K562 (cell line): ENCODE data around the gene FASN.
A peak's percentile ranks its signal among the peaks of the same experiment; 100 is the strongest.

ENCODE experiments used
- CTCF ChIP-seq, 3 experiments: IDR thresholded peaks in 2 of 3; conservative IDR thresholded peaks in 1 of 3; 2 replicates each; pipeline ENCODE4 v1.5.1; 2011 to 2012; ENCODE audit warnings: low read length in 3 of 3, mild to moderate bottlenecking in 3 of 3, control low read depth in 2 of 3, improper control_type of control experiment in 1 of 3, inconsistent platforms in 1 of 3, low read depth in 1 of 3, mixed read lengths in 1 of 3, moderate library complexity in 1 of 3; ENCODE audit not compliant: insufficient read depth in 2 of 3
- MYNN ChIP-seq, 2 experiments: sonication (generic); formaldehyde crosslinking in 1 of 2; IDR thresholded peaks; 2 replicates each; pipeline versions ENCODE4 v1.5.0 to v1.6.1; 2016 to 2020; ENCODE audit warnings: antibody characterized with exemption in 1 of 2, missing genetic modification reagents in 1 of 2
- RB1 ChIP-seq: fragments of 450-650 bp; IDR thresholded peaks from 2 replicates; pipeline ENCODE4 v1.6.1; 2017; ENCODE audit warnings: low read depth, mild to moderate bottlenecking
- SMC3 ChIP-seq: conservative IDR thresholded peaks from 2 replicates; pipeline ENCODE4 v1.6.1; 2011; ENCODE audit warnings: low read depth, low read length, improper control_type of control experiment; ENCODE audit not compliant: insufficient read depth
- TCF3 ChIP-seq: sonication (generic); formaldehyde crosslinking; IDR thresholded peaks from 2 replicates; pipeline ENCODE4 v1.4.0; 2020; ENCODE audit warnings: mild to moderate bottlenecking, missing genetic modification reagents
- ZBTB33 ChIP-seq: sonication (generic); formaldehyde crosslinking; IDR thresholded peaks from 2 replicates; pipeline ENCODE4 v1.8.1; 2023; ENCODE audit warnings: mild to moderate bottlenecking, missing genetic modification reagents

- no peak for TF ChIP-seq ZBTB33 (CRISPR knock-in tag)
- TF ChIP-seq MYNN (IDR thresholded peaks at IDR 0.05) = no peak
- no peak for TF ChIP-seq MYNN (CRISPR knock-in tag; IDR thresholded peaks at IDR 0.05)
- TF ChIP-seq TCF3 (CRISPR knock-in tag) = peak; percentile 60
- TF ChIP-seq CTCF (IDR thresholded peaks at IDR 0.05 in 2 of 3, conservative IDR thresholded peaks at IDR 0.05 in 1 of 3; ENCODE audit: insufficient read depth in 2 of 3, low read depth in 1 of 3, low read length in 3 of 3) = no peak
- no peak for TF ChIP-seq SMC3
- no peak for TF ChIP-seq RB1
These were observed 26.1 kb upstream of the FASN start for GRCh38 chr17:82124101-82124500.
